SIG-M5 (cell line): ENCODE measurements around the gene GNAT2.

Experiments
- DNase-seq: peaks from one replicate; lab custom pipeline; 2025; lab: John Stamatoyannopoulos, UW

GNAT2 gene

GRCh38 chr1:109641861-109642260 is 22.4 kb upstream of the GNAT2 start:
- no peak for DNase-seq

GRCh38 chr1:109641078-109641740 is 21.8 kb upstream of the GNAT2 start:
- no peak for DNase-seq

- DNase-seq: no peak
Observed at GRCh38 chr1:109640285-109640865, 21.0 kb upstream of the GNAT2 start.

GRCh38 chr1:109639841-109640184 is 20.4 kb upstream of the GNAT2 start:
- DNase-seq: no peak

GRCh38 chr1:109639063-109639840 is 19.8 kb upstream of the GNAT2 start:
- DNase-seq: no peak

- no peak for DNase-seq
Observed at GRCh38 chr1:109637446-109637845, 18.0 kb upstream of the GNAT2 start.

GRCh38 chr1:109636201-109636952 is 17.0 kb upstream of the GNAT2 start:
- no peak for DNase-seq

GRCh38 chr1:109635862-109636200 is 16.4 kb upstream of the GNAT2 start:
- no peak for DNase-seq

- DNase-seq: no peak
Observed at GRCh38 chr1:109634771-109635750, 15.6 kb upstream of the GNAT2 start.

- no peak for DNase-seq
Observed at GRCh38 chr1:109634292-109634691, 14.9 kb upstream of the GNAT2 start.

GRCh38 chr1:109632671-109633346 is 13.4 kb upstream of the GNAT2 start:
- DNase-seq: no peak

- no peak for DNase-seq
Observed at GRCh38 chr1:109631513-109632505, 12.4 kb upstream of the GNAT2 start.

GRCh38 chr1:109630898-109631512 is 11.6 kb upstream of the GNAT2 start:
- no peak for DNase-seq

- DNase-seq: no peak
Observed at GRCh38 chr1:109630081-109630897, 10.9 kb upstream of the GNAT2 start.

GRCh38 chr1:109629372-109630030 is 10.1 kb upstream of the GNAT2 start:
- no peak for DNase-seq

- DNase-seq: no peak
Observed at GRCh38 chr1:109628540-109629321, 9.3 kb upstream of the GNAT2 start.
